ENCODE measurements around the gene ZNF205. TPM values are rescaled to one million over a fixed set of nuclear protein-coding genes. Genes with fewer than 3 reads are reported as not detected.

The ZNF205 gene
- total RNA-seq, 1 experiment from 2014 or later: 19.0 TPM

DNA sequence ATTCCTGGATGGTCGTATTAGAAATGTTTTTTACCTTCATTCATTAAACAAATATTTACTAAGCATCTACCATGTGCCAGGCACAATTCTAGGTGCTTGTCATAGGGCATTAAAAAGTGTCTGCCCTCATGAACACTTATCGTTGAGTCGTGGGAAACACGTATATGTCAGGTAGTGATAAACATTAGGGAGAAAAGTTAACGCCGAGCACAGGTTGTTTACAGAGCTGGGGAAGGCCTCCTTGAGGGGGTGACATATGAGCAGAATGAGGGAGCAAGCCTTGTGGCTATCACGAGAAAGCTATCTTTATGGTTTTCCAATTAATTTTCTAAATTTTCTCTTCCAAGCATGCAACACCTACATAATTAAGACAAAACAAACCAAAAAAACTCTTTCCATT lies 21.5 kb downstream of the ZNF205 start:
- no TSS peak for BruUV-seq (replicated peaks)
- H3K9me3 ChIP-seq (ENCODE audit: low read length): no peaks in the 10 kb centered on the region
- H3K9me2 ChIP-seq (replicated peaks; ENCODE audit: low read length): no peaks in the 10 kb centered on the region
- H4K20me1 ChIP-seq (ENCODE audit: low read length): no peaks in the 10 kb centered on the region
- no peak overlapping the region for H3K27ac ChIP-seq (ENCODE audit: low read length)
- peaks cover 7% of the 10 kb centered on the region for H3F3A ChIP-seq (ENCODE audit: low read length, unreplicated experiment)
- DNase-seq: no peak
- H3K4me2 ChIP-seq (ENCODE audit: low read length): peak overlapping the region; percentile 94
- H2AFZ ChIP-seq (ENCODE audit: low read length): no peak overlapping the region
- CTCF ChIA-PET: no interaction called here
- H3K9ac ChIP-seq (ENCODE audit: low read length): peak overlapping the region; percentile 99
- H3K4me3 ChIP-seq (ENCODE audit: low read length): peak overlapping the region; percentile 99
- POLR2A ChIA-PET (ENCODE audit: unreplicated experiment): interaction anchor here (1.3 kb wide), 1 partner anchor 17 kb away, joined by 12 read pairs; no protein-coding TSS in a partner anchor
- no peaks in the 10 kb centered on the region for H3K27me3 ChIP-seq (ENCODE audit: low read length)
- peaks cover 6% of the 10 kb centered on the region; the same call in 1 of the 2 replicates for H3K4me1 ChIP-seq (ENCODE audit: insufficient read depth, low read length)
- no peak for TF ChIP-seq EZH2 (IDR thresholded peaks at IDR 0.05; ENCODE audit: low read length, unreplicated experiment)
- TF ChIP-seq, protein P1, sequence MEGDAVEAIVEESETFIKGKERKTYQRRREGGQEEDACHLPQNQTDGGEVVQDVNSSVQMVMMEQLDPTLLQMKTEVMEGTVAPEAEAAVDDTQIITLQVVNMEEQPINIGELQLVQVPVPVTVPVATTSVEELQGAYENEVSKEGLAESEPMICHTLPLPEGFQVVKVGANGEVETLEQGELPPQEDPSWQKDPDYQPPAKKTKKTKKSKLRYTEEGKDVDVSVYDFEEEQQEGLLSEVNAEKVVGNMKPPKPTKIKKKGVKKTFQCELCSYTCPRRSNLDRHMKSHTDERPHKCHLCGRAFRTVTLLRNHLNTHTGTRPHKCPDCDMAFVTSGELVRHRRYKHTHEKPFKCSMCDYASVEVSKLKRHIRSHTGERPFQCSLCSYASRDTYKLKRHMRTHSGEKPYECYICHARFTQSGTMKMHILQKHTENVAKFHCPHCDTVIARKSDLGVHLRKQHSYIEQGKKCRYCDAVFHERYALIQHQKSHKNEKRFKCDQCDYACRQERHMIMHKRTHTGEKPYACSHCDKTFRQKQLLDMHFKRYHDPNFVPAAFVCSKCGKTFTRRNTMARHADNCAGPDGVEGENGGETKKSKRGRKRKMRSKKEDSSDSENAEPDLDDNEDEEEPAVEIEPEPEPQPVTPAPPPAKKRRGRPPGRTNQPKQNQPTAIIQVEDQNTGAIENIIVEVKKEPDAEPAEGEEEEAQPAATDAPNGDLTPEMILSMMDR (conservative IDR thresholded peaks at IDR 0.05; ENCODE audit: low read depth, low read length): no peak
- no peak for TF ChIP-seq EZH2phosphoT487 (IDR thresholded peaks at IDR 0.05; ENCODE audit: borderline replicate concordance, low read length)
- H3K36me3 ChIP-seq (ENCODE audit: low read depth, low read length): 0 out of 2 replicates have a peak, but pooled peaks cover 3% of the 10 kb centered on the region
- H3K79me2 ChIP-seq (ENCODE audit: low read length): peaks cover 34% of the 10 kb centered on the region
- intact Hi-C loops (cut with micrococcal nuclease): no loop called here
- ATAC-seq: no peak

DNA sequence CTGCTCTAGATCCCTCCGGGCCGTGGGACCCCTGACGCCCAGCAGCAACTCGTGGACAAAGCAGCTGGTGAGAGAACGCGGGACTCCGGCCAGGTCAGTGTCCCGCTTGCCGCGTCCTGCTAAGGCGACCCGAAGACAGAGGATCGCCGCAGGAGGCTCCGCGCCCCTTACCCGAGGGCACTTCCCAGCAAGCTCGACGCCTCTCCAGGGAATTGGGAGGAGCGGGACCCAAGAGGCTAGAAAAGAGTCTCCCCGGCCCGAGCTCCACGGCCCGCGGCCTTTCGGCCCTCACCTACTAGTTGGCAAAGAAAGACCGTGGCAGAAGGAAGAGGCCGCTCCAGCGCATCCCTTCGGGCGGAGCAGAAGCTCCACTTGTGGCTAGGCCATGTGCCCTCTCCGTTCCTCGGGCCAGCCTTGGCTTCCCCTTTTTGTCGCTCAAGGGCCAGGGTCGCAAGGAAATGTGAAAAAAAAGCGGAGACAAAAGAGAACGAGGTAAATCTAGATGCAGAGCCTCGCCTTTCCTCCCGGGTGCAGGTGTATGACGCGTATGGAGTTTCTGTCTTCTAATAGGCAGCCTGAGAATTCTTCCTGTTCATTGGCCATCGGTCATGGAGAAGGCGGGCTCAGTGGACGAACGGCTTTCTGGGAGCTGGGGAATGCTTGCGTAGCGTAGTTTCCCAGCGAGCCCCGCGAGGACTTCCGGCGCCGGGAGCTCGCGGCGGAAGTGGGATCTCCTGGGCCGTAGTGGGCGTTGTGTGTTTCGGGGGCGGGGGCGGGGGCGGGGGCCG lies 22.1 kb downstream of the ZNF205 start, which contains the start of gene ZNF213:
TSS of gene ZNF213 (plus strand) at position 692 of the 788 bp plus-strand sequence. CDS start 2,252 bp downstream, outside the sequence.
- DNase-seq (peak; percentile 95), ATAC-seq (peak; percentile 94)
- Histone ChIP-seq H3K36me3 (ENCODE audit: low read depth, low read length) (0 out of 2 replicates have a peak, but pooled peaks cover 3% of the 10 kb centered on the region), H4K20me1 (ENCODE audit: low read length) (no peaks in the 10 kb centered on the region), H3K4me2 (ENCODE audit: low read length) (peak within 1 kb of the TSS; percentile 97), H3K27ac (ENCODE audit: low read length) (peak within 1 kb of the TSS; percentile 67), H2AFZ (ENCODE audit: low read length) (peak within 1 kb of the TSS; percentile 96), H3K9me3 (ENCODE audit: low read length) (no peaks in the 10 kb centered on the region), H3K4me1 (ENCODE audit: insufficient read depth, low read length) (peaks cover 6% of the 10 kb centered on the region; the same call in 1 of the 2 replicates), H3K9me2 (replicated peaks; ENCODE audit: low read length) (no peaks in the 10 kb centered on the region), H3F3A (ENCODE audit: low read length, unreplicated experiment) (peaks cover 7% of the 10 kb centered on the region), H3K9ac (ENCODE audit: low read length) (peak within 1 kb of the TSS; percentile 99), H3K4me3 (ENCODE audit: low read length) (peak within 1 kb of the TSS; percentile 99), H3K79me2 (ENCODE audit: low read length) (peaks cover 34% of the 10 kb centered on the region), H3K27me3 (ENCODE audit: low read length) (no peaks in the 10 kb centered on the region)
- TF ChIP-seq, protein P1 (conservative IDR thresholded peaks at IDR 0.05; ENCODE audit: low read depth, low read length): no peak
- TF ChIP-seq EZH2phosphoT487 (IDR thresholded peaks at IDR 0.05; ENCODE audit: borderline replicate concordance, low read length) (no peak), EZH2 (IDR thresholded peaks at IDR 0.05; ENCODE audit: low read length, unreplicated experiment) (no peak)
- POLR2A ChIA-PET (ENCODE audit: unreplicated experiment): interaction anchor here (0.5 to 1.3 kb wide), 2 partner anchors 16 to 282 kb away, joined by 9 to 12 read pairs; no protein-coding TSS in a partner anchor
- CTCF ChIA-PET: interaction anchor here (0.6 kb wide), 1 partner anchor 1451 kb away, joined by 7 read pairs; no protein-coding TSS in a partner anchor
- TSS peak; percentile 84 for BruUV-seq (replicated peaks)
- intact Hi-C loops (cut with micrococcal nuclease): loop anchor here (1.0 kb wide), 1 partner anchor 15 kb away; no protein-coding TSS in a partner anchor
